Activated T-cell treated with anti-CD3 and anti-CD28 coated beads, Interleukin-2, amount 50 U/mL, for 72 hours (primary cell): Measurements from ENCODE around the gene SLC10A6. TPM values are rescaled to one million over a fixed set of nuclear protein-coding genes. Genes with fewer than 3 reads are reported as not detected.

Source experiments
- ATAC-seq, 2 donors: fragments of 150-1000 bp; cut with Tn5 transposase; replicated peaks in 1 of 2; 2 replicates each; pipeline ENCODE4 v1.10.0; 2021; ENCODE audit warnings: moderate library complexity in 2 of 2, mild to moderate bottlenecking in 1 of 2
- DNase-seq, 2 donors: peaks; one replicate each; pipeline ENCODE4 v3.0.0; 2021 to 2022; ENCODE audit warnings: mixed read lengths in 1 of 2
- H3K27ac Mint-ChIP-seq: one replicate; pipeline ENCODE4 v1.8.0; 2022; ENCODE audit warnings: mild to moderate bottlenecking, moderate library complexity, mixed read lengths
- H3K27me3 Mint-ChIP-seq: one replicate; pipeline ENCODE4 v1.8.0; 2022; ENCODE audit warnings: low read depth, mixed read lengths
- H3K36me3 Mint-ChIP-seq, 2 donors: one replicate each; pipeline ENCODE4 v1.8.0; 2022; ENCODE audit warnings: mixed read lengths in 2 of 2, mild to moderate bottlenecking in 1 of 2; ENCODE audit not compliant: insufficient read depth in 2 of 2
- H3K4me1 Mint-ChIP-seq: one replicate; pipeline ENCODE4 v1.8.0; 2022; ENCODE audit warnings: low read depth, mixed read lengths
- H3K4me3 Mint-ChIP-seq, 2 donors: one replicate each; pipeline ENCODE4 v1.8.0; 2022; ENCODE audit warnings: mild to moderate bottlenecking in 2 of 2, mixed read lengths in 2 of 2, moderate library complexity in 2 of 2
- H3K9me3 Mint-ChIP-seq, 2 donors: one replicate each; pipeline ENCODE4 v1.8.0; 2022; ENCODE audit warnings: mixed read lengths in 2 of 2
- total RNA-seq, 2 donors: library from RNA; stranded (reverse); gene quantifications; one replicate each; pipeline ENCODE4 v1.2.3, GENCODE V29; 2022

Gene SLC10A6
- total RNA-seq, 2 donors from 2014 or later, result 0.26 to 0.37 TPM

- Mint-ChIP-seq H3K4me3 (no peak overlapping the region), H3K4me1 (no peaks in the 10 kb centered on the region), H3K36me3 (no peaks in the 10 kb centered on the region), H3K9me3 (no peaks in the 10 kb centered on the region), H3K27ac (no peak overlapping the region), H3K27me3 (peaks cover 9% of the 10 kb centered on the region)
- no peak for DNase-seq
- ATAC-seq, result no peak
Observed at GRCh38 chr4:86840858-86841257, 8.3 kb downstream of the SLC10A6 start.

- Mint-ChIP-seq H3K27ac (no peak overlapping the region), H3K36me3 (no peaks in the 10 kb centered on the region), H3K27me3 (peaks cover 7% of the 10 kb centered on the region), H3K9me3 (no peaks in the 10 kb centered on the region), H3K4me1 (no peaks in the 10 kb centered on the region), H3K4me3 (no peak overlapping the region)
- ATAC-seq (no peak), DNase-seq (no peak)
Observed at GRCh38 chr4:86837691-86838503, 11.3 kb downstream of the SLC10A6 start.

- ATAC-seq (no peak), DNase-seq (no peak)
- Mint-ChIP-seq H3K27ac (no peak overlapping the region), H3K4me3 (no peak overlapping the region), H3K4me1 (no peaks in the 10 kb centered on the region), H3K9me3 (no peaks in the 10 kb centered on the region), H3K36me3 (no peaks in the 10 kb centered on the region), H3K27me3 (peaks cover 7% of the 10 kb centered on the region)
Observed at GRCh38 chr4:86835677-86836076, 13.5 kb downstream of the SLC10A6 start.

GRCh38 chr4:86834901-86835300, 14.3 kb downstream of the SLC10A6 start:
- no peaks in the 10 kb centered on the region for H3K4me1 Mint-ChIP-seq
- no peak for ATAC-seq
- H3K4me3 Mint-ChIP-seq, result no peak overlapping the region
- H3K27ac Mint-ChIP-seq, result no peak overlapping the region
- H3K9me3 Mint-ChIP-seq, result no peaks in the 10 kb centered on the region
- no peak for DNase-seq
- H3K36me3 Mint-ChIP-seq, result no peaks in the 10 kb centered on the region
- peaks cover 7% of the 10 kb centered on the region for H3K27me3 Mint-ChIP-seq

GRCh38 chr4:86833615-86834014, 15.6 kb downstream of the SLC10A6 start:
- Mint-ChIP-seq H3K9me3 (no peaks in the 10 kb centered on the region), H3K4me3 (no peak overlapping the region), H3K36me3 (no peaks in the 10 kb centered on the region), H3K27me3 (peaks cover 11% of the 10 kb centered on the region), H3K4me1 (no peaks in the 10 kb centered on the region), H3K27ac (no peak overlapping the region)
- no peak for ATAC-seq
- no peak for DNase-seq

GRCh38 chr4:86831262-86832130, 17.7 kb downstream of the SLC10A6 start:
- DNase-seq, result no peak
- Mint-ChIP-seq H3K4me1 (no peaks in the 10 kb centered on the region), H3K36me3 (no peaks in the 10 kb centered on the region), H3K9me3 (no peaks in the 10 kb centered on the region), H3K27me3 (peaks cover 12% of the 10 kb centered on the region), H3K4me3 (no peak overlapping the region), H3K27ac (no peak overlapping the region)
- no peak for ATAC-seq

GRCh38 chr4:86825511-86825910, 23.7 kb downstream of the SLC10A6 start:
- H3K27me3 Mint-ChIP-seq, result peaks cover 6% of the 10 kb centered on the region
- H3K36me3 Mint-ChIP-seq, result no peaks in the 10 kb centered on the region
- no peak for DNase-seq
- H3K4me3 Mint-ChIP-seq, result no peak overlapping the region
- H3K4me1 Mint-ChIP-seq, result no peaks in the 10 kb centered on the region
- H3K27ac Mint-ChIP-seq, result no peak overlapping the region
- no peak for ATAC-seq
- no peaks in the 10 kb centered on the region for H3K9me3 Mint-ChIP-seq

- Mint-ChIP-seq H3K9me3 (no peaks in the 10 kb centered on the region), H3K27me3 (no peaks in the 10 kb centered on the region), H3K4me3 (no peak overlapping the region), H3K36me3 (no peaks in the 10 kb centered on the region), H3K4me1 (no peaks in the 10 kb centered on the region), H3K27ac (no peak overlapping the region)
- ATAC-seq (no peak), DNase-seq (no peak)
Observed at GRCh38 chr4:86822136-86822535, 27.0 kb downstream of the SLC10A6 start.

- Mint-ChIP-seq H3K27me3 (no peaks in the 10 kb centered on the region), H3K27ac (no peak overlapping the region), H3K36me3 (no peaks in the 10 kb centered on the region), H3K4me1 (no peaks in the 10 kb centered on the region), H3K9me3 (no peaks in the 10 kb centered on the region), H3K4me3 (no peak overlapping the region)
- ATAC-seq (no peak), DNase-seq (no peak)
Observed at GRCh38 chr4:86821151-86821550, 28.0 kb downstream of the SLC10A6 start.

- Mint-ChIP-seq H3K9me3 (peaks cover 0 to 1% of the 10 kb centered on the region in 2 donors), H3K27ac (no peak overlapping the region), H3K4me3 (no peak overlapping the region), H3K27me3 (no peaks in the 10 kb centered on the region), H3K36me3 (peaks cover 0 to 1% of the 10 kb centered on the region in 2 donors), H3K4me1 (no peaks in the 10 kb centered on the region)
- DNase-seq (no peak), ATAC-seq (no peak)
Observed at GRCh38 chr4:86819561-86819960, 29.6 kb downstream of the SLC10A6 start.

GRCh38 chr4:86818841-86819240, 30.3 kb downstream of the SLC10A6 start:
- ATAC-seq, result no peak
- Mint-ChIP-seq H3K4me3 (no peak overlapping the region), H3K36me3 (peaks cover 0 to 1% of the 10 kb centered on the region in 2 donors), H3K4me1 (no peaks in the 10 kb centered on the region), H3K27me3 (no peaks in the 10 kb centered on the region), H3K27ac (no peak overlapping the region), H3K9me3 (peaks cover 0 to 1% of the 10 kb centered on the region in 2 donors)
- no peak for DNase-seq

- Mint-ChIP-seq H3K4me3 (no peak overlapping the region), H3K4me1 (no peaks in the 10 kb centered on the region)
- no peak for DNase-seq
Observed at GRCh38 chr4:86818211-86818610, 31.0 kb downstream of the SLC10A6 start.

GRCh38 chr4:86816501-86817273, 32.5 kb downstream of the SLC10A6 start:
- Mint-ChIP-seq H3K4me1 (no peaks in the 10 kb centered on the region), H3K36me3 (peaks cover 0 to 1% of the 10 kb centered on the region in 2 donors), H3K4me3 (no peak overlapping the region), H3K9me3 (peaks cover 0 to 1% of the 10 kb centered on the region in 2 donors), H3K27ac (no peak overlapping the region), H3K27me3 (no peaks in the 10 kb centered on the region)
- no peak for DNase-seq
- ATAC-seq, result no peak

More at GRCh38 chr4:86818211-86818610, 31.0 kb downstream of the SLC10A6 start:
- no peak overlapping the region for H3K27ac Mint-ChIP-seq
- H3K36me3 Mint-ChIP-seq, result peaks cover 0 to 1% of the 10 kb centered on the region in 2 donors
- ATAC-seq, result no peak
- H3K9me3 Mint-ChIP-seq, result peaks cover 0 to 1% of the 10 kb centered on the region in 2 donors
- no peaks in the 10 kb centered on the region for H3K27me3 Mint-ChIP-seq
